Epithelial cell of umbilical artery (primary cell): ENCODE results near the gene NSRP1. TPM values are rescaled to one million over a fixed set of nuclear protein-coding genes. Genes with fewer than 3 reads are reported as not detected.

Experiments used
- total RNA-seq: library from RNA; depleted of rRNA; stranded (reverse); fragments of >200 nt; gene quantifications from 2 replicates; pipeline ENCODE4 v1.2.3, GENCODE V29; 2014

Gene NSRP1, protein sequence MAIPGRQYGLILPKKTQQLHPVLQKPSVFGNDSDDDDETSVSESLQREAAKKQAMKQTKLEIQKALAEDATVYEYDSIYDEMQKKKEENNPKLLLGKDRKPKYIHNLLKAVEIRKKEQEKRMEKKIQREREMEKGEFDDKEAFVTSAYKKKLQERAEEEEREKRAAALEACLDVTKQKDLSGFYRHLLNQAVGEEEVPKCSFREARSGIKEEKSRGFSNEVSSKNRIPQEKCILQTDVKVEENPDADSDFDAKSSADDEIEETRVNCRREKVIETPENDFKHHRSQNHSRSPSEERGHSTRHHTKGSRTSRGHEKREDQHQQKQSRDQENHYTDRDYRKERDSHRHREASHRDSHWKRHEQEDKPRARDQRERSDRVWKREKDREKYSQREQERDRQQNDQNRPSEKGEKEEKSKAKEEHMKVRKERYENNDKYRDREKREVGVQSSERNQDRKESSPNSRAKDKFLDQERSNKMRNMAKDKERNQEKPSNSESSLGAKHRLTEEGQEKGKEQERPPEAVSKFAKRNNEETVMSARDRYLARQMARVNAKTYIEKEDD
- 8.2 and 8.4 TPM in 2 replicates for total RNA-seq

DNA sequence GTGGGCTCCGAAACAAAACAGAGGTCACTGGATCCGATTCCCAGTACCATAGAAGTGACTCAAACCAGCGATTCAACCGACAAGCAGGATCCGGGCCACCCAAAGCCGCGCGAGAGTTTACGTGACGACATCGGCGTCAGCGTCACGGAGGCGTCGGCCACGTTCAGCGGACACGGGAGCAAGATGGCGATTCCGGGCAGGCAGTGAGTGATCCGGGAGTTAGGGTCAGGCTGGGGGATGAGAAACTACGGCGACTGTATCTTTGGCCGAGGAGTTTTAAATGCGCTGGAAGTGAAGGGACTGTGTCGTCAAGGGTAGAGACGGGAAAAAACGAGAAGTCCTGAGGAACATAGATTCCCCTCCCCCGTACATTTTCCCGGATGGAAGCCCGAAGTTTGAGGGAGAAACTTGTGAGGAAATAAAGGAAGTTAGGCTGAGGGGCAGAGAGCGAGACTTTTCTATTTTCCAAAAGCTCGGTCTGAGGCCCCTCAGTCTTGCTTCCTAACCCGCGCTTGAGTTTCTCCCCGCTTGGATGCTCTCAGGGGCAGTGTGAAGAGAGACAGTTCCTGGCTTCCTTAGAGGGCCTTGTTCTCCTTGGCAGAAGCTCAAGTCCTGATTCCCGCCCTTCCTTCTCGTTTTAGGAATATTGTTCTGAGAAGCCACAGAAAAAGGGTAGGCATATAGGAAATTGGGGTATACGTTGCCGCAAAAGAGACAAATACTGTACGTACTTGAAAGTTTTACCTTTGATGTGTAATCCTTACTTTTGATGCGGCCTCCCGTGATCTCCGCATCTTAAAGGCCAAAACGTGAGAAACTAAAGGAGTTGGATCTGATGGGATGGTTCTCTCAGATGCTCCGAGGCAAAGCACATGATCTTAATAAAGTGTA, at the start of gene NSRP1:
Gene NSRP1 (plus strand): TSS at position 156 of the 891 bp plus-strand sequence. CDS start 28 bp downstream, at position 184.

DNA sequence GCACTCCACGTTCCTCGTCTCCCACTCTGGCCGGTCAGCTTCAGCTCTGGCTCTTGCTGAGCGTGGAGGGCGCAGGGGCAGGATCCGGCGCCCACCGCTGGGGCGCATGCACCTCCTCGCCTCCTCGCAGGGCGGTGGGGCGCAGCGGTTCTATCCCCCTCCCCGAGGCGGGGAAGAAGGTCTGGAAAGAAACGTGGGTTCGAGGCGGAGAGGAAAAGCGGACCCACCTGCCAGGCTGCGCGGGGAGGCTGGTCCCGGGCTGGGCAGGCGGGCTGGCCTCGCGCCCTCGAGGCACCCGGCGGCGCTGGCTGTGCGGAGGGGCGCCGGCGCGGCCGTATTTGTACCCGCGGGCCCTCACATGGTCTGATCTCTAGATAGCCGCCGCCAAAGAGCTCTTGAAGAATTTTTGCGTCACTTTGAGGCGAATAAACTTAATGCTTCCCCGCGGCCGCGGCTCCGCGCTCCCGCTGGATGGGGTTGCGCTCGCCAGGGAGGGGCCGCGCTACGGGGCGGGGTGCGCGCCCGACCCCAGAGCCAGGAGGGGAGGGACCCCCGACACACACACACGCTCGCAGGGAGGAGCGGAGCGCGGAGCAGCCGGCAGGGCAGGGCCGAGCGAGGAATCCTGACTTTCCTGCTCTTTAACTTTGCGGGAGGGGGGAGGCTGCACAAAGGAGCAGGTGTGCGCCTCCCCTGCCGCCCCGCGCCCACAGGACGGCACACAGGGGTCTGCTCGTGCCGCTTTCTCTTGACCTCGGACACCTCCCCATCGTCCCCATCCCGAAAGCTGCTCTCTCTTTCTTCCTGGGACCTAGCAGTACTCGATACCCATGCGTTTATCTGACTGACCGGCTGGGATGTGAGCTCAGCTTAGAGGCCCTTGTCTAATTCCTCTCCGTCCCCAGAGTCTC, 119.0 kb downstream of the NSRP1 start, which contains the start of gene SLC6A4:
Gene SLC6A4 (minus strand): TSS at position 312 of the 911 bp plus-strand sequence. CDS start 13,739 bp downstream, outside the sequence.

Other genes with a start within 250 kb of the NSRP1 start
- 11.7 and 20.5 TPM in 2 replicates for gene SSH2, start 186.6 kb upstream of the NSRP1 start, total RNA-seq
- 0.15 and 0.97 TPM in 2 replicates for gene EFCAB5, start 175.2 kb upstream of the NSRP1 start, total RNA-seq
- gene SLC6A4, start 118.9 kb downstream of the NSRP1 start, total RNA-seq: not detected in 2 replicates
- gene BLMH, start 175.1 kb downstream of the NSRP1 start, total RNA-seq: 58.2 and 74.4 TPM in 2 replicates
- gene TMIGD1, start 217.2 kb downstream of the NSRP1 start, total RNA-seq: not detected in 2 replicates